Caco-2 (cell line): ENCODE results near the gene RPS6KA4. TPM values are rescaled to one million over a fixed set of nuclear protein-coding genes. Genes with fewer than 3 reads are reported as not detected.

ENCODE experiments used
- BruUV-seq: library from RNA; stranded (reverse); fragments of 400-500 nt; replicated peaks from 2 replicates; lab custom pipeline; 2021; lab: Mats Ljungman, UMichigan
- CTCF ChIA-PET: fragments of 300-600 bp; sonication (Branson Sonifier 250); formaldehyde crosslinking; loops from one replicate; lab custom pipeline; 2022; ENCODE audit warnings: antibody characterized with exemption; lab: Charles Lee
- POLR2A ChIA-PET: fragments of 300-600 bp; sonication (Branson Sonifier 250); formaldehyde crosslinking; loops from one replicate; lab custom pipeline; 2022; ENCODE audit warnings: antibody characterized with exemption; lab: Charles Lee
- DNase-seq, 2 experiments: peaks; one replicate each; pipeline versions ENCODE4 v3.0.0 to v3.0.0-alpha.2; 2020 to 2022
- H3K27me3 ChIP-seq: replicated peaks from 2 replicates; pipeline ENCODE4 v1.6.0; 2011; ENCODE audit warnings: low read length; ENCODE audit not compliant: control insufficient read depth, insufficient read depth
- H3K36me3 ChIP-seq: 2 replicates; pipeline ENCODE4 v1.5.1; 2011; ENCODE audit warnings: low read length; ENCODE audit not compliant: control insufficient read depth, insufficient read depth
- H3K4me1 ChIP-seq: fragments of 250-450 bp; sonication (Bioruptor Pico); 2 replicates; pipeline ENCODE4 v1.5.1; 2020; ENCODE audit warnings: mild to moderate bottlenecking
- H3K4me3 ChIP-seq: 2 replicates; pipeline ENCODE4 v1.5.1; 2011; ENCODE audit warnings: low read depth, mild to moderate bottlenecking, control low read depth, low read length
- H3K9me3 ChIP-seq: fragments of 250-450 bp; sonication (Bioruptor Pico); 2 replicates; pipeline ENCODE4 v1.5.1; 2020; ENCODE audit warnings: mild to moderate bottlenecking, moderate library complexity
- H3K27ac Mint-ChIP-seq: one replicate; pipeline ENCODE4 v1.8.0; 2022; ENCODE audit warnings: mixed read lengths; ENCODE audit not compliant: unreplicated experiment
- H3K27me3 Mint-ChIP-seq: one replicate; pipeline ENCODE4 v1.8.0; 2022; ENCODE audit warnings: mixed read lengths; ENCODE audit not compliant: insufficient read depth, unreplicated experiment
- H3K36me3 Mint-ChIP-seq: one replicate; pipeline ENCODE4 v1.8.0; 2022; ENCODE audit warnings: mild to moderate bottlenecking, mixed read lengths; ENCODE audit not compliant: insufficient read depth, unreplicated experiment
- H3K4me1 Mint-ChIP-seq: one replicate; pipeline ENCODE4 v1.8.0; 2022; ENCODE audit warnings: low read depth, mixed read lengths; ENCODE audit not compliant: unreplicated experiment
- H3K4me3 Mint-ChIP-seq: one replicate; pipeline ENCODE4 v1.8.0; 2022; ENCODE audit warnings: mild to moderate bottlenecking, moderate library complexity, mixed read lengths; ENCODE audit not compliant: unreplicated experiment
- H3K9me3 Mint-ChIP-seq: one replicate; pipeline ENCODE4 v1.8.0; 2022; ENCODE audit warnings: mixed read lengths; ENCODE audit not compliant: unreplicated experiment
- CTCF ChIP-seq, 2 experiments: fragments of 200-600 bp in 1 of 2; IDR thresholded peaks; 1 replicate in 1 of 2; 2 replicates in 1 of 2; pipeline versions ENCODE4 v1.5.1 to v1.8.0; 2011 to 2022; ENCODE audit warnings: antibody characterized with exemption in 1 of 2, control low read depth in 1 of 2, inconsistent platforms in 1 of 2, low read depth in 1 of 2, low read length in 1 of 2, mild to moderate bottlenecking in 1 of 2, moderate library complexity in 1 of 2; ENCODE audit not compliant: insufficient read depth in 1 of 2, severe bottlenecking in 1 of 2, unreplicated experiment in 1 of 2
- intact Hi-C: fragments of 100-400 bp; cut with micrococcal nuclease; formaldehyde crosslinking; loops from one replicate; pipeline ENCODE4 v1.10.0; 2022; ENCODE audit not compliant: unreplicated experiment
- total RNA-seq: library from RNA; stranded (reverse); gene quantifications from 2 replicates; pipeline ENCODE4 v1.2.3, GENCODE V29; 2022

Gene RPS6KA4
- total RNA-seq, 1 experiment from 2014 or later, result 95.7 TPM

- Histone ChIP-seq H3K9me3 (peaks cover 9% of the 10 kb centered on the region; the same call in 1 of the 2 replicates), H3K4me1 (peaks cover 33% of the 10 kb centered on the region), H3K27me3 (no peaks in the 10 kb centered on the region), H3K4me3 (no peak overlapping the region), H3K36me3 (no peaks in the 10 kb centered on the region)
- no peak for DNase-seq
- Mint-ChIP-seq H3K27me3 (no peaks in the 10 kb centered on the region), H3K4me3 (no peak overlapping the region), H3K4me1 (peaks cover 25% of the 10 kb centered on the region), H3K9me3 (peaks cover 14% of the 10 kb centered on the region), H3K36me3 (peaks cover 18% of the 10 kb centered on the region), H3K27ac (no peak overlapping the region)
- POLR2A ChIA-PET, result no interaction called here
- no peak for TF ChIP-seq CTCF (IDR thresholded peaks at IDR 0.05; ENCODE audit: insufficient read depth in 1 of 2, low read depth in 1 of 2, low read length in 1 of 2, severe bottlenecking in 1 of 2, unreplicated experiment in 1 of 2)
- intact Hi-C loops, result no loop called here
- CTCF ChIA-PET, result no interaction called here
- BruUV-seq, result no TSS peak
Observed at GRCh38 chr11:64401775-64402174, 42.8 kb downstream of the RPS6KA4 start.

- Mint-ChIP-seq H3K27ac (peak overlapping the region; percentile 20), H3K27me3 (no peaks in the 10 kb centered on the region), H3K4me1 (peaks cover 34% of the 10 kb centered on the region), H3K4me3 (no peak overlapping the region), H3K36me3 (peaks cover 21% of the 10 kb centered on the region), H3K9me3 (peaks cover 14% of the 10 kb centered on the region)
- peaks cover 39% of the 10 kb centered on the region for H3K4me1 ChIP-seq
- no peaks in the 10 kb centered on the region for H3K36me3 ChIP-seq
- peaks cover 9% of the 10 kb centered on the region; the same call in 1 of the 2 replicates for H3K9me3 ChIP-seq
- no peaks in the 10 kb centered on the region for H3K27me3 ChIP-seq
- ChIA-PET POLR2A (no interaction called here), CTCF (no interaction called here)
- no peak for TF ChIP-seq CTCF (IDR thresholded peaks at IDR 0.05; ENCODE audit: insufficient read depth in 1 of 2, low read depth in 1 of 2, low read length in 1 of 2, severe bottlenecking in 1 of 2, unreplicated experiment in 1 of 2)
- intact Hi-C loops, result no loop called here
- DNase-seq, result no peak
- BruUV-seq, result no TSS peak
- no peak overlapping the region for H3K4me3 ChIP-seq
Observed at GRCh38 chr11:64403106-64403505, 44.1 kb downstream of the RPS6KA4 start.

GRCh38 chr11:64406221-64406946 is 47.4 kb downstream of the RPS6KA4 start:
- intact Hi-C loops, result loop anchor here (1.0 to 5.0 kb wide), 6 partner anchors 21 to 89 kb away; partner anchors contain the start of genes PRDX5 and TRMT112
- H3K27me3 Mint-ChIP-seq, result no peaks in the 10 kb centered on the region
- BruUV-seq, result no TSS peak
- TF ChIP-seq CTCF (IDR thresholded peaks at IDR 0.05; ENCODE audit: insufficient read depth in 1 of 2, low read depth in 1 of 2, low read length in 1 of 2, severe bottlenecking in 1 of 2, unreplicated experiment in 1 of 2), result no peak
- ChIA-PET CTCF (interaction anchor here (0.6 to 3.3 kb wide), 16 partner anchors 21 to 337 kb away, joined by 3 to 22 read pairs (median 4); partner anchors contain the start of genes PRDX5, RASGRP2 and TRMT112), POLR2A (interaction anchor here (0.5 to 2.0 kb wide), 7 partner anchors 10 to 372 kb away, joined by 3 to 15 read pairs (median 4); partner anchors contain the start of genes PRDX5, SF1 and TRMT112)
- Histone ChIP-seq H3K9me3 (peaks cover 9% of the 10 kb centered on the region; the same call in 1 of the 2 replicates), H3K36me3 (no peaks in the 10 kb centered on the region), H3K4me1 (peaks cover 52% of the 10 kb centered on the region), H3K27me3 (no peaks in the 10 kb centered on the region), H3K4me3 (no peak overlapping the region)
- no peak overlapping the region for H3K4me3 Mint-ChIP-seq
- H3K9me3 Mint-ChIP-seq, result peaks cover 14% of the 10 kb centered on the region
- H3K27ac Mint-ChIP-seq, result peak overlapping the region; percentile 97
- peak; percentile 97 to 99 for DNase-seq
- H3K36me3 Mint-ChIP-seq, result peaks cover 21% of the 10 kb centered on the region
- H3K4me1 Mint-ChIP-seq, result peaks cover 53% of the 10 kb centered on the region
